ENCODE results near the gene TWIST2. TPM values are rescaled to one million over a fixed set of nuclear protein-coding genes. Genes with fewer than 3 reads are reported as not detected.

Gene TWIST2
- total RNA-seq, 3 donors from 2014 or later = not detected

DNA sequence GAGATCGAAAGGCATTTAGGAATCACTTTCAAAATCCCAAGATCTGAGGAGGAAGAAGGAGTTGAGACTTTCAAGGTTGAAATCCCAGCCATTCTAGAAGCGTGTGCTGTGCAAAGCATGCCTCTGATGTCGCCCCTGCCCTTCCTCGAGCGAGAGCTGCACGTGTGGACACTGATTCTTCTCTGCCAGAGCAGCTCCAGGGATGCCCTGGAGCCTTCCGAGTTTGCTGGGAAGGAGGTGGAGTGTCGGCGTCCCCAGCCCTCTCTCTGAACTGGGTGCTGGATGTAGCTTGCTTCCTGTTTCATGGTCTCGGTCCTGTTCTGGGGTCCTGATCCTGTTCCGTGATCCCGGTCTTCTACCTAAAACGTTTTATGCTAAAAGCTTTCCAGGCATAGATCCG, 76.1 kb downstream of the TWIST2 start:
- Mint-ChIP-seq H3K4me3 (no peak overlapping the region), H3K4me1 (ENCODE audit: low read depth) (no peaks in the 10 kb centered on the region), H3K9me3 (no peaks in the 10 kb centered on the region), H3K36me3 (ENCODE audit: insufficient read depth) (no peaks in the 10 kb centered on the region), H3K27me3 (ENCODE audit: low read depth) (peaks cover 26% of the 10 kb centered on the region)
- DNase-seq (no peak), ATAC-seq (no peak)

DNA sequence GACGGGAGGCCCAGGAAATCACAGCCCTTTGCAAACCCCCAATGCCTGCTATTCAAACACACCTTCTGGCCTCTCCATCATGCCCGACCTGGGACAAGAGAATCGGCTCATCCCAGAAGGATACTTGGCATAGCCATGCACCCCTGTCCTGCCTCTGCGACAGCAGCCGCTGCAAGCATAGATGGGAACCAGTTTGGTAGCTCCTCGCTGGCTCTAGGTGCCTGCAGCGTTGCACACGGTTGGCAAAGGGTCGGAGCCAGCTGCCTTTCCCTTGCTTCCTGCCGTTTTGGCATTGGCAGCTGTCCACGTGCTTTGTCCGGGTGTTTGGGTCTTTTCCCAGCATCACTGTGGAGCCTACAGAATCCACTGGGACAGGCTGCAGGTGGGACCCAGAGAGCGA, 76.9 kb downstream of the TWIST2 start:
- Mint-ChIP-seq H3K9me3 (no peaks in the 10 kb centered on the region), H3K4me1 (ENCODE audit: low read depth) (no peaks in the 10 kb centered on the region), H3K36me3 (ENCODE audit: insufficient read depth) (no peaks in the 10 kb centered on the region), H3K27me3 (ENCODE audit: low read depth) (peaks cover 34% of the 10 kb centered on the region), H3K4me3 (no peak overlapping the region)
- ATAC-seq = no peak
- no peak for DNase-seq

DNA sequence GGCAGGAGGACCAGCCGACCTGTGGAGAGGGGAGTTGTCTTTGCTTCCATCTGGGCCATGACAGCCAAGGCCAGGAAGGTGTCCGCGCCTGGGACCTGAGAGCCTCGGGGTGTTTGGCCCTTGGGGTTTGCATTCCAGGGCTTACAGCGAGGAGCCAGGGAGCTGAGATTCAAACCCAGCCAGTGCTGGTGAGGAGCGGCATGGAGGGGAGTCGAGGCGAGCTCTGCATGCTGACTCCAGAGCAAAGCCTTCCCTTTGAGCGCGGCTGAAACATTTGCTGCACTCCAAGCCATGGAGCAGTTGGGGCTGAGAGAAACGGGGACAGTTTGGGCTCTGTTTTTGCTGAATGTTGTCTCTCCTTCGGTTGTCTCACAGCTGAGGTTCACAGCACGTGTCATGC, 77.4 kb downstream of the TWIST2 start:
- Mint-ChIP-seq H3K9me3 (no peaks in the 10 kb centered on the region), H3K27me3 (ENCODE audit: low read depth) (peaks cover 38% of the 10 kb centered on the region), H3K36me3 (ENCODE audit: insufficient read depth) (no peaks in the 10 kb centered on the region), H3K4me3 (no peak overlapping the region), H3K4me1 (ENCODE audit: low read depth) (no peaks in the 10 kb centered on the region)
- ATAC-seq = no peak
- no peak for DNase-seq

DNA sequence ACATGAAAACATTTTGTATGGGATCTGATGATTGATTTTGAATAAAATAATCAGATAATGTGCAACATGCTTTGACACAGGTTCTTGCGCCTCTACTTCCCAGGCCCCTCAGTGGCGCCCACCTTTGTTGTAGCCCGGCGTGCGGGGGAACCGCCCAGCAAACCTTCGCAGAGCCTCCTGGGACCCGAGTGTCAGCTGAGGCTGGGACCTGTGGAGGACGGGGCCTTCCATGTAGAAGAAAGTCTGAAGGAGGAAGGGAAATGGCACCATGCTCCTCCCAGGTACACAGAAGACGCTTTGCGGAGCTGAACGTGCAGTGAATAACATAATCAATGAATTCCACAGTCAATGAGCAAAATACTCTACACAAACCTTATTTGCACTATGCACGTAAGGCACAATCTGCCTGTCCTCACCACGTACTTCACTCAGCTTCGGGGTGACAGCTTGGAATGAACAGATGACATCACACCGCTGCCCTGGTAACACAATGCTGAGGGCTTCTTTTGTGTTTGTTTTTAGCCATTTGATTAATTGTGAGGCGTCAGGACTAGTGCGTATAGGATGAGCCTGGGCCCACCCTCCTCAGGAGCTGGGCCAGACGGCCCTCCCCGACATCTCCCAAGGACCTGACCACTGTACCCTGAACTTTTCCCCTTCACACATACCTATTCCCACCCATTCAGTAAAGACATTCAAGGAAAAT, 78.1 kb downstream of the TWIST2 start:
- Mint-ChIP-seq H3K4me3 (no peak overlapping the region), H3K4me1 (ENCODE audit: low read depth) (no peaks in the 10 kb centered on the region), H3K36me3 (ENCODE audit: insufficient read depth) (no peaks in the 10 kb centered on the region), H3K9me3 (no peaks in the 10 kb centered on the region), H3K27me3 (ENCODE audit: low read depth) (peaks cover 39% of the 10 kb centered on the region)
- DNase-seq (no peak), ATAC-seq (no peak)

DNA sequence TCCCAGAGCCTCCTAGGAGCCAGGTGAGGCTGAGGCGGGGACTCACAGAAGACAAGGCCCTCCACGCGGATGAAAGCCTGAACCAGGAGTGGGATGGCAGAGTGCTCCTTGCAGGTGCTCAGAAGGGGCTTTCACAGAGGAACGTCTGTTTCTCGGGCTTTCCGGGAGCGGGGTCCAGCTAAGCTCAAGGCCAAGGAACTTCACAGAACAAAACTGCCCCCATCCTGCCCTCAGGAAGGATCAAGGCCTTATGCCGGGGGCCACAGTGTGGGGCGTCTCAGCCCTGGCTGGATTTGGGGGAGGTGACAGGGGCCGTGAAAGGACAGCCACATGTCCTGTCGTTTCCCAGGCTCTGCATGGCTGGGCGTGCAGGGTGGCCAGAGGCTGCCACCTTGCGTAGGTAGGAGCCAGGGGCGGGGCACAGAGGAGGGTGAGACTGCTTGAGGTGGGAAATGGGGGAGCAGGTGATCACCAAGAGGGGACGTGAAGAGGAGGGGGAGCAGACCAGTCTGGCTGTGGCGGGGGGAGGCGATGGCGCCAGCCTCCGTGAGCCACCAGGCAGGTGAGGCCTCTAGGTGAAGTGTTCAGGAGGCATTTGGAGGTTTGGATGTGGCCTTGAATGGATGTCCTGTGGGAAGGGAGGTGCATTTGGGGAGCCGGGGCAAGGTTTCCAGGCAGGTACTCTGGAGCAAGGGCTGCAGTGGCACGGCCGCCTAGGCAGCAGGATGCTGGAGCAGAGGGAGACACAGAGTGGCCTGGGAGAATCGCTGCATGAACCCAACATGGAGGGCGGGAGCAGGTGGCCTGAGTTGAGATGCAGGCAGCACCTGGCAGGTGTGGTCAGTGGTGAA, 79.1 kb downstream of the TWIST2 start:
- H3K4me3 Mint-ChIP-seq = no peak overlapping the region
- no peaks in the 10 kb centered on the region for H3K4me1 Mint-ChIP-seq (ENCODE audit: low read depth)
- ATAC-seq (no peak), DNase-seq (no peak)
- H3K9me3 Mint-ChIP-seq = no peaks in the 10 kb centered on the region
- no peaks in the 10 kb centered on the region for H3K36me3 Mint-ChIP-seq (ENCODE audit: insufficient read depth)
- peaks cover 46% of the 10 kb centered on the region for H3K27me3 Mint-ChIP-seq (ENCODE audit: low read depth)

DNA sequence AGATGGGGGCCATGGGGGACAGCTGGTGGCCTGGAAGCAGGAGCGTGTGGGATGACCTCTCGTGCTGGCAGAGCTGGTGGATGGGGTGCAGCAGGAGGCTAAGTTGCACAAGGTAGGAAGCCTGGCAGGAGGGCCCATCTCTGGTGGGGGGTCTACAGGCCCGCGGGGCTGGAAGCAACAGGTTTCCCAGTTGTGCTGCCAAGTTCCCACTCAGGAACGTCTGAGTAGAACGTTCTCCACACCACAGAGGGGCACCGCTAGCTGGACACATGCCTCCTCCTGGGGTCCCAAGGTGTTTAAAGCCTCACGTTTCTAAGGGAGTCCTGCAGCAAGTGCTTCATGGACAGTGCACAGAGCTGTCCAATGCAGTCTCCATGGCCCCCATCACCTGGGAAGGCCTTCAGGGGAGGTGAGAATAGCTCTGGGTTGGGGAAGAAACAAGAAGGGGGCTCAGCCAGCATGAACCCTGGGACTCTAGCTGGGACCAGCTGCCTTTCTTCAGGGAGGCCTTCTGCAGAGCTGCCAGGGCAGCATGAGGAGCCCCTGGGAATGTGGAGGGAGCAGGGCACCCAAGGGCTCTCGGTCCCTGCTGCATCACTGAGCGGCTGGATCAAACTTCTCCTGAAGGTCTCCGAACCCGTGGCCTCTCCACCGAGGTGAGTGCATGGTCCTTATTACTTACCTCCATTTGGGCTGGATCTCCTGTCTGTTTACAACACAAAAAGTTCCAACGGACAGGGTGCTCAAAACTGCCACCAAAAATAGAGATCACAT, 80.0 kb downstream of the TWIST2 start:
- no peaks in the 10 kb centered on the region for H3K4me1 Mint-ChIP-seq (ENCODE audit: low read depth)
- H3K9me3 Mint-ChIP-seq = no peaks in the 10 kb centered on the region
- ATAC-seq (no peak), DNase-seq (no peak)
- no peak overlapping the region for H3K4me3 Mint-ChIP-seq
- peaks cover 46% of the 10 kb centered on the region for H3K27me3 Mint-ChIP-seq (ENCODE audit: low read depth)
- no peaks in the 10 kb centered on the region for H3K36me3 Mint-ChIP-seq (ENCODE audit: insufficient read depth)

DNA sequence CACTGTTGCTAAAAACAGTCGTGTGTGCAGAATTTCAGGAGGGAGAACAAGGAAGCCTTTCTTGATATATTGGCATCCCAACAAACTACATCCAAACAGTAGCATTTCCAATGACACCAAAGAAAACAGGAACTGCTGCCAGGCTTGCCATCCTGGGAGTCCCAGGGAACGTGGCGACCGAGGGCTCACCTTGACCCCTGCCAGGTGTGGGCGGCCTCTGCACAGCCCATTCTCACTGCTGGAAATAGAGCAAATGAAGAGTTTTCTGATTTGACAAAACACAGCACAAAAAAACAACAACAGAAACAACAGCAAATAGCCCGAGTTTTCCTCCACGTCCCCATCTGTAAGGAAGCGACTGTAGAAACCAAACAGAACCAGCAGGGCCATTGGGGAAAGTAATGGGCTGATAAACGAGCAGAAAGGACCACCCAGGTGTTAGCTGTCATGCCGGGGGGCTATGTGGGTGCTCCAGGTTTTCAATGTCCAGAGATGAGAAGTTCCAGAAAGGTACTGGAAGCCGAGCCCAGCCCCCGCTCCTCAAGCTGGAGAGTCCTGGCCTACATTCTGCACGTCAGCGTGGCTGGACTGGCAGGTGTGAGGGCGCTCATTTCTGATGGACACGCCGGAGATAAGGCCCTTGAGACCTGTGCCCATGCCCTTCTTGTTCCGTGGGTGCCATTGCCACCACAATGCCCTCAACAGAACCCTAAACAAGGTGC, 80.8 kb downstream of the TWIST2 start:
- peaks cover 44% of the 10 kb centered on the region for H3K27me3 Mint-ChIP-seq (ENCODE audit: low read depth)

DNA sequence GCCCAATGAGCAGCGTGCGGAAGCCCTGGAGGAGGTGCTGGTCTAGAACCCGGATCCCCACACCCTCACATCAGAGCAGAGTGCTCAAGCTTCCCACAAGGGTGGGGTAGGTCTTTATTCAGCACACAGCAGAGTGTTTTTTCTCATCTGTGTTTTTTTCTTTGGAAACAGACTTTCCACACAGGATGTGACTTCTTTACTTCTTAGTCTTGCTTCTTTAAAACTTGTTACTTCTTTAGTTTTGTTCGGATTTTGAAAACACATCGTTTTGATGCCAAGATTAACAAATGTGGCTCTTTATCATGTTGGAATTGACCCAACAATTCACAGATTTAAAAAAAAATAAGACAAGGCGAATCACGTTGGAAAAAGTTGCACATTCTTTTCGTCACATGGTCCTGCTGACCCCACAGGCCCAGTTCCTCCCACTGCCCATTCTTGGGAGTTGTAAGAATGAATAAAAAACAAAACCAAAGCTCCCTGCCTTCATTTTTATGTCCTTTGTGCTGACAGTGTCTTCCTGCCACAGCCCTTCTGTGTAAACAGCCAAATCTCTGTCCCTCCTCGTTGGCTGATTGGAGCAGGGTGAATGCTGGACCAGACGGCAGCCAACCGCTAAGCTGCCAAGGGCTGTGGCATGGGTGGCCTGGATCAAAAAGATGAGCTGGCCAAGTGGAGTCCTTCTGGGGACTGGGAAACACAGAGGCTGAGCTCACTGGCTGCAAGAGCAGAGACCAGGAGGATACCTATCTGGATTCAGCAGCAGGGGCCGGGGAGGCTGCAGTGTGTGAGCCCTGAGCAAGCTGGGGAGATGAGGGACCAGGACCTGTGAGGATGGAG, 81.6 kb downstream of the TWIST2 start:
- Mint-ChIP-seq H3K36me3 (ENCODE audit: insufficient read depth) (no peaks in the 10 kb centered on the region), H3K9me3 (no peaks in the 10 kb centered on the region), H3K27me3 (ENCODE audit: low read depth) (peaks cover 44% of the 10 kb centered on the region), H3K4me1 (ENCODE audit: low read depth) (no peaks in the 10 kb centered on the region), H3K4me3 (no peak overlapping the region)
- DNase-seq (no peak), ATAC-seq (no peak)

More for the DNA sequence above, 80.8 kb downstream of the TWIST2 start:
- Mint-ChIP-seq H3K4me1 (ENCODE audit: low read depth) (no peaks in the 10 kb centered on the region), H3K9me3 (no peaks in the 10 kb centered on the region), H3K4me3 (no peak overlapping the region), H3K36me3 (ENCODE audit: insufficient read depth) (no peaks in the 10 kb centered on the region)
- ATAC-seq (no peak), DNase-seq (no peak)

DNA sequence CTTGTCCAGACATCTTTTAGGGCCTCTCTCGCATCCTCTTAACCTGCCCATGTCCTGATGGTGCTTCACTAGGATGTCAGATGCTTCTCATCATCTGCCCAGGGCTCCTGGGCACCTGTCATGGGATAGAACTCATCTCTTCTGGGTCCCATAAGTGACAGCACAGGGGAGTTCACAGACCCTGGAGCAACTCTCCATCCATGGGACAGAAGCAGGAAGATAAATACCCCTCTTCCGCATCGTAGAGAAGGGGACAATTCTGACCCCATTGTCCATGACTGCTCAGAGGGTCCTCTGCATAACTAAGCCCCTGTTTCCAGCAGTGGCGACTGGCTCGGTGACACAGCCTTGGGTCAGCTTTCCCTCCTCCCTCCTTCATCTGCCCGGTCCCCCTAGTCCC, 82.3 kb downstream of the TWIST2 start:
- DNase-seq (no peak), ATAC-seq (no peak)
- Mint-ChIP-seq H3K4me3 (no peak overlapping the region), H3K36me3 (ENCODE audit: insufficient read depth) (no peaks in the 10 kb centered on the region), H3K9me3 (no peaks in the 10 kb centered on the region), H3K27me3 (ENCODE audit: low read depth) (peaks cover 44% of the 10 kb centered on the region), H3K4me1 (ENCODE audit: low read depth) (no peaks in the 10 kb centered on the region)

DNA sequence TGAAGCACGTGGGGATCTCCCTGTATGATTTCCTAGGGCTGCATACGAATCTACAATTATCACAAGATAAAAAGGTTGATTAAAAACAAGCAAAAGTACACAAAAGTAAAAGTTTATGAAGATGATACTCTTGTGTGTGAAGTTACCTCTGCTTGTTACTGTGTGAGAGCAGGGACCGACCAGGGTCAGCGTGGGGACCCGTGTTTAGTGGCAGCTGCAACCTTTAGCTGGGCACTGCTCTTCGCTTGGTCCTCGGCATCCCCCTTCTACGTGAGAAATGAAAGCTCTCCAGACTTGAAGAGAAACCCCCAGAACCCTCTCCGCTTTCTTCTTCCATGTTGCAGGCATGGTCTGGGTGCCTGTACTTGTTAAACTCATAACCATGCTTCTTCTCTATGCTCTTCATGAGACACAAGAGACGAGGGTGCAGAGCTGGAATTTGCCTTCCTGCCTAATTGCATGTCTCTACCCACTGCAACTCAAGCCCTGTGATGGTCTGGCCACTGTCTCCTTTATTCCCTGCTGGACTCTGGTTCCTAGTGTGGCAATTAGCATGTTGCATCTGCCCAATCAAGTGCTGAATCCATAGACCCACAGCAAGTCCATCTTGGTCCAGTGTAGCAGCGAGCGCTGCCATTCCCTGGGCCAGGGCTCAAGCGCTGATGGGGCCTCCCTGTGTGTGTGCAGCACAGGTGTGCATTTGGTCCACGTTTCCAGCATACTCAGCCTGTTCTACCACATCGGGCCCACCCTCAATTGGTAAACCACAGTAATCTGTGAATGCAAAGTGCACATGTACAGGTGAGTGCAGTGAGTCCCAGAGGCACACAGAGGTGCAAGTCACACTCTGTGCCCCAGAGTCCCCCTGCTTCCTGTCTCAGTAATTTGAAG, 88.5 kb downstream of the TWIST2 start:
- DNase-seq = no peak

DNA sequence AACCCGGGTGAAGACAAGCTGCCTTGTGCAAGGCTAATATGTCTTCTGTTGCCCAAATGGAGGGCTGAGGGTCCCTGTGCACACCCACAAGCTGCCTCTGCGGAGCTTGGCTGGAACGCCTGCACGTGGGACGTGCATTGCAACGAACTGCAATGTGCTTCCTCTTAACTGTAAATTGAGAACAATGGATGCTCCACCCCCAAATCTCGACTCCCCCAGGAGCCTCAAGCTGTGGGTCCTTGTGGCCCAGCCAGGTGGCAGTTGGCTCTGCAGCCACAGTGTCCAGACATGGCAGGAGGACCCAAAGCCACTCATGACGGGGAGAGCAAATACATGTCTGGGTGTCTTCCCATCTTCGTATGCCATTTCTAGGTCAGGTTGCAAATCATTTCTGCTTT, 90.1 kb downstream of the TWIST2 start:
- Mint-ChIP-seq H3K4me1 (ENCODE audit: low read depth) (no peaks in the 10 kb centered on the region), H3K4me3 (no peak overlapping the region), H3K9me3 (no peaks in the 10 kb centered on the region), H3K27me3 (ENCODE audit: low read depth) (peaks cover 13% of the 10 kb centered on the region), H3K36me3 (ENCODE audit: insufficient read depth) (no peaks in the 10 kb centered on the region)
- ATAC-seq (no peak), DNase-seq (no peak)

More for the DNA sequence above, 88.5 kb downstream of the TWIST2 start:
- Mint-ChIP-seq H3K27me3 (ENCODE audit: low read depth) (peaks cover 15% of the 10 kb centered on the region), H3K9me3 (no peaks in the 10 kb centered on the region), H3K4me3 (no peak overlapping the region), H3K4me1 (ENCODE audit: low read depth) (no peaks in the 10 kb centered on the region), H3K36me3 (ENCODE audit: insufficient read depth) (no peaks in the 10 kb centered on the region)
- ATAC-seq = no peak

DNA sequence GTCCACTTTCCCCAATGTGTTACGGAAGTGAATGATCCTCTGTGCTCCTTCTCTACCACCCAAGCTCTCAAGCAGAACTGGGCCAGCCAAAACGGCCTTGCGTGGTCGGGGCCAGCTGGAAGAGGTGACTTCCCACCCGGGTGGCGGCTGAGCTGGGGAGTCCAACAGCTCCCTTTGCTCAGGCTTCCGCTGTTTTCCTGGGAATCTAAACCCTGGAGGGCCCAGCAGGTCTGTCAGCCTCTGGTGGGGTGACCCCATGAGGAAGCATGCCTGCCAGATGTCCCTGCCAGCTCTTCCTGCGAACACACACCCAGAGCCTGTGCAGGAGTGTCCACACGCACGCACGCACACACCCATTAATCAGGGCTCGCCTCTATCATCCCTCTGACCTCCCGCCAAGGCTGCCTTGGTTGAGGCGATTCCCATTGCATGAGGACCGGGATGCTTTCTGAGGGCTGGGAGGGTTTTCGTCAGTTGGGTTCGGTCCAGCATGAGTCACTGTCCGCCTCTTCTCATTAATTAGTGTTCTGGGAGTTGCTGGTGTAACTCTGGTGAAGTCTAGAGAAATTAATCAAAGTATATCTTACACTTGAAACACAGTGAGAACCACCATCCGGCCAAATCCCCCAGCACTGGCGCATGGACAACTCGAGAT, 90.6 kb downstream of the TWIST2 start:
- no peak for DNase-seq
- ATAC-seq = no peak
- no peak overlapping the region for H3K4me3 Mint-ChIP-seq
- peaks cover 13% of the 10 kb centered on the region for H3K27me3 Mint-ChIP-seq (ENCODE audit: low read depth)
- no peaks in the 10 kb centered on the region for H3K36me3 Mint-ChIP-seq (ENCODE audit: insufficient read depth)
- H3K9me3 Mint-ChIP-seq = no peaks in the 10 kb centered on the region
- no peaks in the 10 kb centered on the region for H3K4me1 Mint-ChIP-seq (ENCODE audit: low read depth)

Data from activated T-cell treated with anti-CD3 and anti-CD28 coated beads, Interleukin-2, amount 50 U/mL, for 4 hours (primary cell).